Caco-2 (cell line): ENCODE results near the gene UBN2. TPM values are rescaled to one million over a fixed set of nuclear protein-coding genes. Genes with fewer than 3 reads are reported as not detected.

Source experiments
- BruUV-seq: library from RNA; stranded (reverse); fragments of 400-500 nt; replicated peaks from 2 replicates; lab custom pipeline; 2021; lab: Mats Ljungman, UMichigan
- CTCF ChIA-PET: fragments of 300-600 bp; sonication (Branson Sonifier 250); formaldehyde crosslinking; loops from one replicate; lab custom pipeline; 2022; ENCODE audit warnings: antibody characterized with exemption; lab: Charles Lee
- POLR2A ChIA-PET: fragments of 300-600 bp; sonication (Branson Sonifier 250); formaldehyde crosslinking; loops from one replicate; lab custom pipeline; 2022; ENCODE audit warnings: antibody characterized with exemption; lab: Charles Lee
- DNase-seq, 2 experiments: peaks; one replicate each; pipeline versions ENCODE4 v3.0.0 to v3.0.0-alpha.2; 2020 to 2022
- H3K27me3 ChIP-seq: replicated peaks from 2 replicates; pipeline ENCODE4 v1.6.0; 2011; ENCODE audit warnings: low read length; ENCODE audit not compliant: control insufficient read depth, insufficient read depth
- H3K36me3 ChIP-seq: 2 replicates; pipeline ENCODE4 v1.5.1; 2011; ENCODE audit warnings: low read length; ENCODE audit not compliant: control insufficient read depth, insufficient read depth
- H3K4me1 ChIP-seq: fragments of 250-450 bp; sonication (Bioruptor Pico); 2 replicates; pipeline ENCODE4 v1.5.1; 2020; ENCODE audit warnings: mild to moderate bottlenecking
- H3K4me3 ChIP-seq: 2 replicates; pipeline ENCODE4 v1.5.1; 2011; ENCODE audit warnings: low read depth, mild to moderate bottlenecking, control low read depth, low read length
- H3K9me3 ChIP-seq: fragments of 250-450 bp; sonication (Bioruptor Pico); 2 replicates; pipeline ENCODE4 v1.5.1; 2020; ENCODE audit warnings: mild to moderate bottlenecking, moderate library complexity
- H3K27ac Mint-ChIP-seq: one replicate; pipeline ENCODE4 v1.8.0; 2022; ENCODE audit warnings: mixed read lengths; ENCODE audit not compliant: unreplicated experiment
- H3K27me3 Mint-ChIP-seq: one replicate; pipeline ENCODE4 v1.8.0; 2022; ENCODE audit warnings: mixed read lengths; ENCODE audit not compliant: insufficient read depth, unreplicated experiment
- H3K36me3 Mint-ChIP-seq: one replicate; pipeline ENCODE4 v1.8.0; 2022; ENCODE audit warnings: mild to moderate bottlenecking, mixed read lengths; ENCODE audit not compliant: insufficient read depth, unreplicated experiment
- H3K4me1 Mint-ChIP-seq: one replicate; pipeline ENCODE4 v1.8.0; 2022; ENCODE audit warnings: low read depth, mixed read lengths; ENCODE audit not compliant: unreplicated experiment
- H3K4me3 Mint-ChIP-seq: one replicate; pipeline ENCODE4 v1.8.0; 2022; ENCODE audit warnings: mild to moderate bottlenecking, moderate library complexity, mixed read lengths; ENCODE audit not compliant: unreplicated experiment
- H3K9me3 Mint-ChIP-seq: one replicate; pipeline ENCODE4 v1.8.0; 2022; ENCODE audit warnings: mixed read lengths; ENCODE audit not compliant: unreplicated experiment
- intact Hi-C: fragments of 100-400 bp; cut with micrococcal nuclease; formaldehyde crosslinking; loops from one replicate; pipeline ENCODE4 v1.10.0; 2022; ENCODE audit not compliant: unreplicated experiment
- total RNA-seq: library from RNA; stranded (reverse); gene quantifications from 2 replicates; pipeline ENCODE4 v1.2.3, GENCODE V29; 2022
- TF ChIP-seq, protein P1 (sequence below), 2 experiments: fragments of 200-600 bp in 1 of 2; IDR thresholded peaks; 1 replicate in 1 of 2; 2 replicates in 1 of 2; pipeline versions ENCODE4 v1.5.1 to v1.8.0; 2011 to 2022; ENCODE audit warnings: antibody characterized with exemption in 1 of 2, control low read depth in 1 of 2, inconsistent platforms in 1 of 2, low read depth in 1 of 2, low read length in 1 of 2, mild to moderate bottlenecking in 1 of 2, moderate library complexity in 1 of 2; ENCODE audit not compliant: insufficient read depth in 1 of 2, severe bottlenecking in 1 of 2, unreplicated experiment in 1 of 2

The UBN2 gene
- total RNA-seq, 1 experiment from 2014 or later, result 21.3 TPM

DNA sequence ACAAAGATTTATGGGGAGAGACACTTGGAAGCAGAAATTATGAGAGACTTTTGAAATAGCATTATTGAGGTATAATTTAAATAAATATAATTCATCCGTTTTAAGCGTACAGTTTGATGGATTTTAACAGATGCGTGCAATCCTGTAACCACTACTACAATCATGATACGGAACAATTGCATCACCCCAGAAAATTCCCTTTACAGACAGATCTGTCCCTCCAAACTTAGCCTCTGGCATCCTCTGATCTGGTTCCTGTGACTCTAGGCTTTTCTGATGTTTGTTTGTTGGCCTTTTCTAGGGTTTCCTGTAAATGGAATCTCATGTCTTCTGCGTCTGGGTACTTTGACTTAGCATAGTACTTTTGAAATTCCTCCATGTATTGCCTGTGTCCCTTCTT lies 15.5 kb downstream of the UBN2 start:
- DNase-seq, result no peak
- H3K9me3 Mint-ChIP-seq, result no peaks in the 10 kb centered on the region
- TF ChIP-seq, protein P1, sequence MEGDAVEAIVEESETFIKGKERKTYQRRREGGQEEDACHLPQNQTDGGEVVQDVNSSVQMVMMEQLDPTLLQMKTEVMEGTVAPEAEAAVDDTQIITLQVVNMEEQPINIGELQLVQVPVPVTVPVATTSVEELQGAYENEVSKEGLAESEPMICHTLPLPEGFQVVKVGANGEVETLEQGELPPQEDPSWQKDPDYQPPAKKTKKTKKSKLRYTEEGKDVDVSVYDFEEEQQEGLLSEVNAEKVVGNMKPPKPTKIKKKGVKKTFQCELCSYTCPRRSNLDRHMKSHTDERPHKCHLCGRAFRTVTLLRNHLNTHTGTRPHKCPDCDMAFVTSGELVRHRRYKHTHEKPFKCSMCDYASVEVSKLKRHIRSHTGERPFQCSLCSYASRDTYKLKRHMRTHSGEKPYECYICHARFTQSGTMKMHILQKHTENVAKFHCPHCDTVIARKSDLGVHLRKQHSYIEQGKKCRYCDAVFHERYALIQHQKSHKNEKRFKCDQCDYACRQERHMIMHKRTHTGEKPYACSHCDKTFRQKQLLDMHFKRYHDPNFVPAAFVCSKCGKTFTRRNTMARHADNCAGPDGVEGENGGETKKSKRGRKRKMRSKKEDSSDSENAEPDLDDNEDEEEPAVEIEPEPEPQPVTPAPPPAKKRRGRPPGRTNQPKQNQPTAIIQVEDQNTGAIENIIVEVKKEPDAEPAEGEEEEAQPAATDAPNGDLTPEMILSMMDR (IDR thresholded peaks at IDR 0.05; ENCODE audit: insufficient read depth in 1 of 2, low read depth in 1 of 2, low read length in 1 of 2, severe bottlenecking in 1 of 2, unreplicated experiment in 1 of 2), result no peak
- Histone ChIP-seq H3K9me3 (no peaks in the 10 kb centered on the region), H3K4me1 (no peaks in the 10 kb centered on the region), H3K36me3 (peaks cover 1% of the 10 kb centered on the region), H3K4me3 (no peak overlapping the region), H3K27me3 (no peaks in the 10 kb centered on the region)
- no peaks in the 10 kb centered on the region for H3K4me1 Mint-ChIP-seq
- peaks cover 7% of the 10 kb centered on the region for H3K36me3 Mint-ChIP-seq
- intact Hi-C loops, result no loop called here
- no peak overlapping the region for H3K4me3 Mint-ChIP-seq
- no peaks in the 10 kb centered on the region for H3K27me3 Mint-ChIP-seq
- H3K27ac Mint-ChIP-seq, result no peak overlapping the region
- no TSS peak for BruUV-seq
- ChIA-PET POLR2A (interaction anchor here (0.6 kb wide), 1 partner anchor 14 kb away, joined by 4 read pairs; no protein-coding TSS in a partner anchor), CTCF (no interaction called here)

DNA sequence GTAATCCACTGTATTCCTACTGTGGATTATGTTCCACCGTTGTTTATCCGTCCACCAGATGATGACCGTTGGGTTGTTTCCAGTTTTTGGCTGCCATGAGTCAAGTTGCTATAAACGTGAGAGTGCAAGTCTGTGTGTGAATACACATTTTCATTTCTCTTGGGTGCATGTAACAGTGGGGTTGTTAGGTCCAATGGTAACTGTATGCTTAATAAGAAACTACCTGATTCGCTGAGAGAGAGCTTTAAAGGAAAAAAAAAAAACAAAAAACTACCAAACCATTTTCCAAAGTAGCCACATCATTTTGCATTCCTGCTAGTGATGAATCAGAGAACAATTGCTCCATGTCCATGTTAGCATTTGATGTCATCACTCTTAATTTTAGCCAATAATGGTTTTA lies 15.9 kb downstream of the UBN2 start:
- no TSS peak for BruUV-seq
- Mint-ChIP-seq H3K4me1 (no peaks in the 10 kb centered on the region), H3K4me3 (no peak overlapping the region), H3K27me3 (no peaks in the 10 kb centered on the region), H3K9me3 (no peaks in the 10 kb centered on the region), H3K27ac (no peak overlapping the region), H3K36me3 (peaks cover 7% of the 10 kb centered on the region)
- TF ChIP-seq, protein P1 (IDR thresholded peaks at IDR 0.05; ENCODE audit: insufficient read depth in 1 of 2, low read depth in 1 of 2, low read length in 1 of 2, severe bottlenecking in 1 of 2, unreplicated experiment in 1 of 2), result no peak
- Histone ChIP-seq H3K9me3 (no peaks in the 10 kb centered on the region), H3K27me3 (no peaks in the 10 kb centered on the region), H3K36me3 (peaks cover 1% of the 10 kb centered on the region), H3K4me3 (no peak overlapping the region), H3K4me1 (no peaks in the 10 kb centered on the region)
- DNase-seq, result no peak
- intact Hi-C loops, result no loop called here
- CTCF ChIA-PET, result no interaction called here
- POLR2A ChIA-PET, result interaction anchor here (0.6 kb wide), 1 partner anchor 15 kb away, joined by 4 read pairs; no protein-coding TSS in a partner anchor

GRCh38 chr7:139249179-139249810 lies 18.3 kb downstream of the UBN2 start:
- H3K27me3 ChIP-seq, result no peaks in the 10 kb centered on the region
- H3K36me3 Mint-ChIP-seq, result no peaks in the 10 kb centered on the region
- intact Hi-C loops, result no loop called here
- H3K27me3 Mint-ChIP-seq, result no peaks in the 10 kb centered on the region
- H3K9me3 Mint-ChIP-seq, result no peaks in the 10 kb centered on the region
- BruUV-seq, result no TSS peak
- ChIA-PET CTCF (no interaction called here), POLR2A (no interaction called here)
- H3K9me3 ChIP-seq, result no peaks in the 10 kb centered on the region
- DNase-seq, result no peak
- TF ChIP-seq, protein P1 (IDR thresholded peaks at IDR 0.05; ENCODE audit: insufficient read depth in 1 of 2, low read depth in 1 of 2, low read length in 1 of 2, severe bottlenecking in 1 of 2, unreplicated experiment in 1 of 2), result no peak
- H3K4me1 ChIP-seq, result no peaks in the 10 kb centered on the region
- no peak overlapping the region for H3K4me3 Mint-ChIP-seq
- peaks cover 1% of the 10 kb centered on the region for H3K36me3 ChIP-seq
- H3K27ac Mint-ChIP-seq, result no peak overlapping the region
- no peak overlapping the region for H3K4me3 ChIP-seq
- H3K4me1 Mint-ChIP-seq, result no peaks in the 10 kb centered on the region
